Fibroblast of lung (primary cell): ENCODE measurements around the gene RREB1.

Experiments
- EZH2 ChIP-seq: IDR thresholded peaks from 2 replicates; pipeline ENCODE4 v1.5.1; 2012; ENCODE audit warnings: low read length, control low read depth, mild to moderate bottlenecking; ENCODE audit errors: missing control alignments
- TF ChIP-seq, protein P1 (sequence below), 2 donors: IDR thresholded peaks in 1 of 2; conservative IDR thresholded peaks in 1 of 2; 1 replicate in 1 of 2; 2 replicates in 1 of 2; pipeline ENCODE4 v1.5.1; 2011 to 2012; ENCODE audit warnings: low read length in 2 of 2, control low read depth in 1 of 2, inconsistent platforms in 1 of 2, low read depth in 1 of 2, mild to moderate bottlenecking in 1 of 2

DNA sequence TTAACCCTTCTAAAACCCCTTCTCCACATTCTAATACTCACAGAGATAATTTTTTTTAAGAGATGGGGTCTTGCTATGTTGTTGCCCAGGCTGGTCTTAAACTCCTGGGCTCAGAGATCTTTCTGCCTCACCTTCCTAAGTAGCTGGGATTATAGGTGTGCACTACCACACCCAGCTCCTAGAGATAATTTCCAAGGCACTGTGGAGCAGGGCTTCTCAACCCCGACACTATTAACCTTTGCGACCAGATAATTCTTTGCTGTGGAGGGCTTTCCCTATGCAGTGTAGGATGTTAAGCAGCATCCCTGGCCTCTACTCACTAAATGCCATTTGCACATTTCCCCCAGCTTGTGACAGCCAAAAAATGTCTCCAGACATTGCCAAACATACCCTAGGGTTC lies 8.8 kb upstream of the RREB1 start:
- TF ChIP-seq, protein P1, sequence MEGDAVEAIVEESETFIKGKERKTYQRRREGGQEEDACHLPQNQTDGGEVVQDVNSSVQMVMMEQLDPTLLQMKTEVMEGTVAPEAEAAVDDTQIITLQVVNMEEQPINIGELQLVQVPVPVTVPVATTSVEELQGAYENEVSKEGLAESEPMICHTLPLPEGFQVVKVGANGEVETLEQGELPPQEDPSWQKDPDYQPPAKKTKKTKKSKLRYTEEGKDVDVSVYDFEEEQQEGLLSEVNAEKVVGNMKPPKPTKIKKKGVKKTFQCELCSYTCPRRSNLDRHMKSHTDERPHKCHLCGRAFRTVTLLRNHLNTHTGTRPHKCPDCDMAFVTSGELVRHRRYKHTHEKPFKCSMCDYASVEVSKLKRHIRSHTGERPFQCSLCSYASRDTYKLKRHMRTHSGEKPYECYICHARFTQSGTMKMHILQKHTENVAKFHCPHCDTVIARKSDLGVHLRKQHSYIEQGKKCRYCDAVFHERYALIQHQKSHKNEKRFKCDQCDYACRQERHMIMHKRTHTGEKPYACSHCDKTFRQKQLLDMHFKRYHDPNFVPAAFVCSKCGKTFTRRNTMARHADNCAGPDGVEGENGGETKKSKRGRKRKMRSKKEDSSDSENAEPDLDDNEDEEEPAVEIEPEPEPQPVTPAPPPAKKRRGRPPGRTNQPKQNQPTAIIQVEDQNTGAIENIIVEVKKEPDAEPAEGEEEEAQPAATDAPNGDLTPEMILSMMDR (conservative IDR thresholded peaks at IDR 0.05 in 1 of 2, IDR thresholded peaks at IDR 0.05 in 1 of 2; ENCODE audit: low read depth in 1 of 2, low read length in 2 of 2): no peak
- TF ChIP-seq EZH2: no peak
